ENCODE data around the gene VAMP2.
"Not testable (repeated sequence)": the region's sequence is repeated elsewhere in the genome, so short reads cannot be mapped to it uniquely, and the experiment has no call there.

GRCh38 chr17:8170186-8170585 is 7.4 kb upstream of the VAMP2 start:
- not testable (repeated sequence) for TF ChIP-seq CTCF (IDR thresholded peaks at IDR 0.05); EZH2 (IDR thresholded peaks at IDR 0.05; ENCODE audit: borderline replicate concordance, insufficient read depth, low read depth, low read length, poor library complexity, severe bottlenecking)

Data from B cell (primary cell).